H1 (cell line): ENCODE data around the gene ARHGAP32. TPM values are rescaled to one million over a fixed set of nuclear protein-coding genes. Genes with fewer than 3 reads are reported as not detected.

Experiments
- CTCF ChIA-PET: fragments of 300-600 bp; sonication (Branson Sonifier 250); formaldehyde crosslinking; loops from one replicate; lab custom pipeline; 2021; ENCODE audit not compliant: partially characterized antibody; lab: Charles Lee
- POLR2A ChIA-PET: fragments of 300-600 bp; sonication (Branson Sonifier 250); formaldehyde crosslinking; loops from one replicate; lab custom pipeline; 2021; ENCODE audit warnings: inconsistent platforms; ENCODE audit not compliant: partially characterized antibody; lab: Charles Lee
- DNase-seq, 2 experiments: peaks; one replicate each; pipeline versions ENCODE4 v3.0.0 to v3.0.0-alpha.2; 2010 to 2022; ENCODE audit warnings: low spot score in 2 of 2, low read depth in 1 of 2, mixed read lengths in 1 of 2
- FAIRE-seq: peaks from 2 replicates; lab custom pipeline; 2011; peaks lifted over from hg19 to GRCh38; lab: Jason Lieb, UNC
- H2AFZ ChIP-seq: 2 replicates; pipeline ENCODE4 v1.8.1; 2012; ENCODE audit warnings: low read length, inconsistent platforms
- H2AK5ac ChIP-seq: 2 replicates; pipeline ENCODE4 v1.6.1; 2013; ENCODE audit warnings: low read depth, low read length
- H2BK120ac ChIP-seq: replicated peaks from 2 replicates; pipeline ENCODE3; 2013; ENCODE audit warnings: low read depth, low read length, inconsistent platforms
- H2BK12ac ChIP-seq: 2 replicates; pipeline ENCODE4 v1.6.1; 2013; ENCODE audit warnings: low read depth, low read length
- H2BK15ac ChIP-seq: 2 replicates; pipeline ENCODE4 v1.6.1; 2013; ENCODE audit warnings: low read length
- H2BK20ac ChIP-seq: 2 replicates; pipeline ENCODE4 v1.6.1; 2013; ENCODE audit warnings: low read length
- H2BK5ac ChIP-seq: 2 replicates; pipeline ENCODE4 v1.6.1; 2013; ENCODE audit warnings: low read depth, low read length
- H3K14ac ChIP-seq: 2 replicates; pipeline ENCODE4 v1.6.1; 2013; ENCODE audit warnings: inconsistent platforms; ENCODE audit not compliant: insufficient read length
- H3K18ac ChIP-seq: 2 replicates; pipeline ENCODE4 v1.6.1; 2013; ENCODE audit warnings: low read length; ENCODE audit errors: extremely low read depth
- H3K23ac ChIP-seq: 2 replicates; pipeline ENCODE4 v1.6.1; 2013; ENCODE audit warnings: inconsistent platforms; ENCODE audit not compliant: insufficient read length
- H3K23me2 ChIP-seq: 2 replicates; pipeline ENCODE4 v1.6.1; 2013; ENCODE audit warnings: low read depth, low read length
- H3K27ac ChIP-seq: 2 replicates; pipeline ENCODE4 v1.6.1; 2011; ENCODE audit warnings: low read depth, low read length, inconsistent platforms
- H3K27me3 ChIP-seq, 4 experiments: replicated peaks in 1 of 4; 1 replicate in 1 of 4; 2 replicates in 3 of 4; pipeline versions ENCODE4 v1.6.1 to v1.8.1; 2011 to 2013; ENCODE audit warnings: low read length in 3 of 4, mild to moderate bottlenecking in 3 of 4, inconsistent platforms in 2 of 4, mixed read lengths in 2 of 4, moderate library complexity in 1 of 4; ENCODE audit not compliant: control insufficient read depth in 3 of 4, insufficient read depth in 3 of 4; ENCODE audit errors: extremely low read depth in 1 of 4
- H3K36me3 ChIP-seq, 4 experiments: 2 replicates each; pipeline versions ENCODE4 v1.6.1 to v1.8.1; 2011 to 2013; ENCODE audit warnings: mild to moderate bottlenecking in 4 of 4, low read length in 3 of 4, moderate library complexity in 2 of 4, control low read depth in 1 of 4, inconsistent platforms in 1 of 4; ENCODE audit not compliant: insufficient read depth in 4 of 4, control insufficient read depth in 2 of 4
- H3K4ac ChIP-seq: replicated peaks from 2 replicates; pipeline ENCODE3; 2013; ENCODE audit warnings: low read length, low read depth, mixed read lengths, inconsistent platforms; ENCODE audit not compliant: insufficient read length
- H3K4me1 ChIP-seq, 4 experiments: replicated peaks in 1 of 4; 1 replicate in 1 of 4; 2 replicates in 3 of 4; pipeline versions ENCODE4 v1.6.1 to v1.8.1; 2011 to 2013; ENCODE audit warnings: low read length in 3 of 4, inconsistent platforms in 2 of 4, mixed read lengths in 1 of 4; ENCODE audit not compliant: insufficient read depth in 4 of 4, control insufficient read depth in 3 of 4
- H3K4me2 ChIP-seq, 2 experiments: 2 replicates each; pipeline versions ENCODE4 v1.6.1 to v1.8.1; 2011 to 2013; ENCODE audit warnings: low read depth in 2 of 2, low read length in 2 of 2, control low read depth in 1 of 2, inconsistent platforms in 1 of 2, mild to moderate bottlenecking in 1 of 2; ENCODE audit not compliant: insufficient read depth in 1 of 2
- H3K4me3 ChIP-seq, 4 experiments: fragments of 200-600, 300-600 bp in 1 of 4; sonication (generic), shearing (Covaris generic), sonication (Bioruptor Twin) in 1 of 4; 2 replicates each; pipeline versions ENCODE4 v1.5.1 to v1.8.1; 2011 to 2016; ENCODE audit warnings: low read length in 4 of 4, low read depth in 3 of 4, control low read depth in 2 of 4, inconsistent platforms in 2 of 4, mild to moderate bottlenecking in 2 of 4, mixed read lengths in 1 of 4, moderate library complexity in 1 of 4; ENCODE audit not compliant: insufficient read depth in 2 of 4; ENCODE audit errors: extremely low read depth in 1 of 4
- H3K56ac ChIP-seq: replicated peaks from 2 replicates; pipeline ENCODE3; 2013; ENCODE audit warnings: low read depth, mild to moderate bottlenecking, mixed read lengths, low read length, inconsistent platforms; ENCODE audit not compliant: insufficient read length
- H3K79me1 ChIP-seq: 2 replicates; pipeline ENCODE4 v1.6.1; 2013; ENCODE audit warnings: low read depth, low read length, control low read depth
- H3K79me2 ChIP-seq, 2 experiments: 2 replicates each; pipeline versions ENCODE4 v1.6.1 to v1.8.1; 2012 to 2013; ENCODE audit warnings: low read length in 2 of 2, mild to moderate bottlenecking in 2 of 2, inconsistent platforms in 1 of 2; ENCODE audit not compliant: insufficient read depth in 2 of 2, control insufficient read depth in 1 of 2
- H3K9ac ChIP-seq, 4 experiments: replicated peaks in 1 of 4; 1 replicate in 1 of 4; 2 replicates in 3 of 4; pipeline versions ENCODE4 v1.6.1 to v1.8.1; 2011 to 2013; ENCODE audit warnings: low read depth in 3 of 4, low read length in 3 of 4, control low read depth in 2 of 4, mild to moderate bottlenecking in 2 of 4, moderate library complexity in 2 of 4, inconsistent platforms in 1 of 4; ENCODE audit errors: extremely low read depth in 1 of 4
- H3K9me3 ChIP-seq, 2 experiments: 2 replicates each; pipeline versions ENCODE4 v1.6.1 to v1.8.1; 2012 to 2013; ENCODE audit warnings: mild to moderate bottlenecking in 2 of 2, moderate library complexity in 2 of 2, control low read depth in 1 of 2, inconsistent platforms in 1 of 2, low read depth in 1 of 2, low read length in 1 of 2, mixed read lengths in 1 of 2; ENCODE audit not compliant: insufficient read depth in 2 of 2
- H4K20me1 ChIP-seq, 2 experiments: replicated peaks in 1 of 2; 2 replicates each; pipeline versions ENCODE3 to v1.8.1; 2011 to 2013; ENCODE audit warnings: inconsistent platforms in 2 of 2, low read length in 2 of 2, mild to moderate bottlenecking in 1 of 2; ENCODE audit not compliant: insufficient read depth in 2 of 2, control insufficient read depth in 1 of 2
- H4K5ac ChIP-seq: 2 replicates; pipeline ENCODE4 v1.6.1; 2013; ENCODE audit warnings: low read length, low read depth, mixed read lengths, inconsistent platforms; ENCODE audit not compliant: insufficient read length
- H4K8ac ChIP-seq: 2 replicates; pipeline ENCODE4 v1.8.0; 2013; ENCODE audit warnings: mild to moderate bottlenecking, moderate library complexity, low read length, inconsistent platforms; ENCODE audit not compliant: insufficient read depth; ENCODE audit errors: extremely low read depth
- H4K91ac ChIP-seq: replicated peaks from 2 replicates; pipeline ENCODE3; 2013; ENCODE audit warnings: low read length, mixed read lengths, inconsistent platforms; ENCODE audit not compliant: insufficient read length
- CHD1 ChIP-seq: IDR thresholded peaks from 2 replicates; pipeline ENCODE4 v1.6.1; 2012; ENCODE audit warnings: low read depth, low read length, improper control_type of control experiment
- E2F6 ChIP-seq: IDR thresholded peaks from 2 replicates; pipeline ENCODE4 v1.6.1; 2012; ENCODE audit warnings: inconsistent platforms
- HDAC2 ChIP-seq, 2 experiments: fragments of 300-600 bp in 1 of 2; sonication (generic) in 1 of 2; IDR thresholded peaks; 2 replicates each; pipeline ENCODE4 v1.6.1; 2011 to 2012; ENCODE audit warnings: low read depth in 2 of 2, low read length in 2 of 2, mild to moderate bottlenecking in 2 of 2, moderate library complexity in 2 of 2, borderline replicate concordance in 1 of 2, inconsistent platforms in 1 of 2
- PHF8 ChIP-seq: fragments of 200-600 bp; sonication (generic); conservative IDR thresholded peaks from 2 replicates; pipeline ENCODE4 v1.7.1; 2012; ENCODE audit warnings: low read depth, mild to moderate bottlenecking, inconsistent platforms, low read length, moderate library complexity
- RFX5 ChIP-seq: IDR thresholded peaks from 2 replicates; pipeline ENCODE4 v1.6.1; 2011; ENCODE audit warnings: low read depth, low read length, improper control_type of control experiment, borderline replicate concordance
- SP4 ChIP-seq: IDR thresholded peaks from 2 replicates; pipeline ENCODE4 v1.6.1; 2012; ENCODE audit warnings: low read length, inconsistent platforms
- TAF1 ChIP-seq: IDR thresholded peaks from 2 replicates; pipeline ENCODE4 v1.6.1; 2011; ENCODE audit warnings: mild to moderate bottlenecking, low read depth, low read length
- TBP ChIP-seq: IDR thresholded peaks from 2 replicates; pipeline ENCODE4 v1.6.1; 2011; ENCODE audit warnings: low read depth, low read length, improper control_type of control experiment
- TEAD4 ChIP-seq: IDR thresholded peaks from 2 replicates; pipeline ENCODE4 v1.6.1; 2012; ENCODE audit warnings: low read depth, low read length, inconsistent platforms, mixed read lengths
- USF2 ChIP-seq: IDR thresholded peaks from 2 replicates; pipeline ENCODE4 v1.6.1; 2011; ENCODE audit warnings: low read length, improper control_type of control experiment
- YY1 ChIP-seq: IDR thresholded peaks from 2 replicates; pipeline ENCODE4 v1.6.1; 2011; ENCODE audit warnings: low read depth, mild to moderate bottlenecking, low read length
- ZNF274 ChIP-seq: IDR thresholded peaks from 2 replicates; pipeline ENCODE4 v1.7.0; 2012; ENCODE audit warnings: low read length, borderline replicate concordance; ENCODE audit errors: extremely low read depth
- WGBS, 2 experiments: shearing (Covaris generic) in 1 of 2; methylation state at CpG; one replicate each; pipeline versions ENCODE4 v1.1.6 to v1.1.7; 2013 to 2015; ENCODE audit warnings: low lambda C conversion rate in 2 of 2, mixed read lengths in 2 of 2, inconsistent platforms in 1 of 2, low coverage in 1 of 2, missing lambda C conversion rate in 1 of 2; ENCODE audit not compliant: insufficient replicate concordance in 2 of 2, insufficient coverage in 1 of 2, insufficient read length in 1 of 2; ENCODE audit errors: extremely low coverage in 1 of 2, missing lambda C conversion rate in 1 of 2; 5-methylcytosine and 5-hydroxymethylcytosine counted together
- polyA plus RNA-seq, 7 experiments: library from polyadenylated mRNA; depleted of rRNA in 3 of 7; stranded (reverse) in 5 of 7; unstranded in 2 of 7; fragments of >200 nt in 5 of 7; fragments of 200-250 nt in 2 of 7; gene quantifications; 1 replicate in 5 of 7; 2 replicates in 1 of 7; 4 replicates in 1 of 7; pipeline versions ENCODE4 v1.2.1 to v1.2.3, GENCODE V29; 2011 to 2013; ENCODE audit warnings: missing spikeins in 2 of 7, mixed read lengths in 2 of 7
- total RNA-seq: library from RNA; stranded (reverse); fragmentation: NEBNext Ultra II Directional; extraction: Animal tissue kit (Norgen Biotek cat#: 25700); gene quantifications from 2 replicates; pipeline ENCODE4 v1.2.1, GENCODE V29; 2021

The ARHGAP32 gene
- total and polyA plus RNA-seq, 2 of the 8 experiments (the other 6 are each of a cell fraction or from before 2014, with no cell fraction given) = 13.7 to 30.0 TPM

- no peaks in the 10 kb centered on the region for H4K20me1 ChIP-seq
- TF ChIP-seq TAF1 = no peak
- TF ChIP-seq PHF8 = no peak
- no peak for TF ChIP-seq SP4
- TF ChIP-seq E2F6 = no peak
- no peak for TF ChIP-seq ZNF274
- no peak for TF ChIP-seq TEAD4
- no peak for TF ChIP-seq YY1
- TF ChIP-seq CHD1 = no peak
- no peak for TF ChIP-seq TBP
- TF ChIP-seq RFX5 = no peak
- no peak for TF ChIP-seq HDAC2 (IDR thresholded peaks at IDR 0.05; ENCODE audit: borderline replicate concordance in 1 of 2, low read depth in 2 of 2, low read length in 2 of 2)
- no peak for TF ChIP-seq USF2
- no peak overlapping the region for H2AFZ ChIP-seq
- H3K14ac ChIP-seq = no peak overlapping the region
- H2BK120ac ChIP-seq = no peak overlapping the region
- H3K4me1 ChIP-seq = peaks cover 0 to 6% (median 4%) of the 10 kb centered on the region in 4 experiments; a peak in 6 of 7 replicates
- H4K5ac ChIP-seq = no peak overlapping the region
- no peaks in the 10 kb centered on the region for H3K36me3 ChIP-seq
- ChIA-PET POLR2A (no interaction called here), CTCF (interaction anchor here (13.4 to 14.7 kb wide), 3 partner anchors 10 to 54 kb away, joined by 108 to 243 read pairs (median 215); partner anchors contain the start of gene KCNJ5)
- no peak overlapping the region for H3K27ac ChIP-seq
- FAIRE-seq = no peak
- H3K9ac ChIP-seq = no peak overlapping the region
- no peak overlapping the region for H3K56ac ChIP-seq
- H2BK5ac ChIP-seq = no peak overlapping the region
- no peak overlapping the region for H3K4ac ChIP-seq
- H3K27me3 ChIP-seq = peaks cover 0 to 6% (median 0%) of the 10 kb centered on the region in 4 experiments; a peak in 3 of 7 replicates
- H3K9me3 ChIP-seq = no peaks in the 10 kb centered on the region
- no peaks in the 10 kb centered on the region for H3K23me2 ChIP-seq
- no peak overlapping the region for H2AK5ac ChIP-seq
- no peak overlapping the region for H2BK12ac ChIP-seq
- no peak overlapping the region for H3K23ac ChIP-seq
- no peak overlapping the region for H3K4me2 ChIP-seq
- H3K4me3 ChIP-seq = no peak overlapping the region
- H3K79me1 ChIP-seq = no peaks in the 10 kb centered on the region
- no peak overlapping the region for H2BK20ac ChIP-seq
- WGBS, 2 experiments = 94% methylated on average over 13 of the region's 13 CpGs; no CpG with 5 or more reads in 1 of the 2 experiments
- H4K91ac ChIP-seq = no peak overlapping the region
- no peak overlapping the region for H2BK15ac ChIP-seq
- no peak overlapping the region for H4K8ac ChIP-seq
- H3K18ac ChIP-seq = no peak overlapping the region
- DNase-seq = no peak
- no peaks in the 10 kb centered on the region for H3K79me2 ChIP-seq
Observed at GRCh38 chr11:128942272-128942612, 249.9 kb downstream of the ARHGAP32 start.
